Effector memory CD4-positive, alpha-beta T cell (primary cell): ENCODE measurements around the gene CPA5.

Experiments
- DNase-seq, 3 donors: peaks; one replicate each; pipeline ENCODE4 v3.0.0-alpha.2; 2020
- H3K27ac ChIP-seq: 2 replicates; pipeline ENCODE4 v1.7.0; 2013; ENCODE audit warnings: mild to moderate bottlenecking, low read length, moderate library complexity; ENCODE audit not compliant: insufficient read depth, poor library complexity, severe bottlenecking
- H3K27me3 ChIP-seq: replicated peaks from 2 replicates; pipeline ENCODE4 v1.7.0; 2013; ENCODE audit warnings: mild to moderate bottlenecking, low read length; ENCODE audit not compliant: insufficient read depth, control insufficient read depth, poor library complexity, severe bottlenecking
- H3K36me3 ChIP-seq: 2 replicates; pipeline ENCODE4 v1.7.0; 2013; ENCODE audit warnings: mild to moderate bottlenecking, low read length, moderate library complexity; ENCODE audit not compliant: control insufficient read depth, insufficient read depth
- H3K4me1 ChIP-seq: 2 replicates; pipeline ENCODE4 v1.7.0; 2013; ENCODE audit warnings: low read length, mild to moderate bottlenecking; ENCODE audit not compliant: control insufficient read depth, insufficient read depth, poor library complexity, severe bottlenecking
- H3K4me3 ChIP-seq: 2 replicates; pipeline ENCODE4 v1.7.0; 2013; ENCODE audit warnings: low read length, low read depth, mild to moderate bottlenecking; ENCODE audit not compliant: insufficient read depth, poor library complexity, severe bottlenecking
- H3K9me3 ChIP-seq: 2 replicates; pipeline ENCODE4 v1.7.0; 2013; ENCODE audit warnings: mild to moderate bottlenecking, low read length, moderate library complexity; ENCODE audit not compliant: control insufficient read depth

The CPA5 gene

DNA sequence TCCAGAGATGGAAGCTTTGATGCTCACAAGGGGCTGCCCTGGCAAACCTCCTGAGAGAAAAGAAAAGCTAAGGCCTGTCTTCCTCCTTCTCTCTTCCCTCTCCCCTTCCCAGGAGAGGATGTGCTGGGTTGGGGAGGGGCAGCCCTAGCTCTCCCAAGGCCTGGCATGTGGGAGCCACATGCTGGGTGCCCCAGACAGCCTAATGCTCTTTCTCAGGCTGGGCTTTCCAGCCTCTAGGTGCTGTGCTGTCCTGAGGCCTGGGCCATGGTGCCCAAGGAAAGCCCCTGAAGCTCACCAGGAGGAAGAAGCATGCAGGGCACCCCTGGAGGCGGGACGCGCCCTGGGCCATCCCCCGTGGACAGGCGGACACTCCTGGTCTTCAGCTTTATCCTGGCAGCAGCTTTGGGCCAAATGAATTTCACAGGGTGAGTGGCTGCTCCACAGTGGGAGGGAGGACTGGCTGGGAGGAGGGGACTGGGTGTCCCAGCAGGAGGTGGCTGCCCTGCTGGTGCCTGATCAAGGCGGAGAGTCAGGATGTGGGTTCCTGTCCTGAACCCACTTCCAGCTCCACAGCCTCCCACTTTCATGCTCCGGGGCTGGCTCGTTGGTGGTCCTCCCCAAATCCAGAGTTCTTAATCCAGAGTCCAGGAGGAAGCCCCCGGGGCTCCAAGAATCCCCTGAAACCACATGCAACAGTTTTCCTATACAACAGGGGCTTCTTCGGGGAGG lies 1.7 kb downstream of the CPA5 start:
- Histone ChIP-seq H3K27ac (no peak overlapping the region), H3K36me3 (no peaks in the 10 kb centered on the region), H3K4me1 (no peaks in the 10 kb centered on the region), H3K4me3 (no peak overlapping the region), H3K9me3 (no peaks in the 10 kb centered on the region), H3K27me3 (no peaks in the 10 kb centered on the region)
- no peak for DNase-seq

DNA sequence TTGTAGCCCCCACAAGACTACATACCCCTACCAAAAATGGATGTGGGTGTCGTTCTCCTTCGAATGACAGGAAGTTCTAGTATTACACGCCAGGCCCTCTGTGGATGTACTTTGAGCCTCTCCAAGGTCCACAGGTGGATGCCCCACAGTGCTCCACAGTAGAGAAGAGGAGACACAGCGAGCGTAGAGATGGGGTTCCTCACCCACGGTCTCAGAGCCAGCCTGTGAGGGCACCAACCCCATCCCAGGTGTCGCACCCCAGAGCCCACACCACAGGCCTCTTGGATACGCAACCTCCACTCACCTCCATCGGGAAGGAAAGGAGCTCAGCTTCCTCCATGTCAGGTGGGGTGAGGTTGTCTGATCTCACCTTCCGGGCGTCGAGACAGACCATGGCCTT lies 2.3 kb downstream of the CPA5 start:
- Histone ChIP-seq H3K27me3 (no peaks in the 10 kb centered on the region), H3K36me3 (no peaks in the 10 kb centered on the region), H3K9me3 (no peaks in the 10 kb centered on the region), H3K27ac (no peak overlapping the region), H3K4me1 (no peaks in the 10 kb centered on the region), H3K4me3 (no peak overlapping the region)
- DNase-seq = no peak

DNA sequence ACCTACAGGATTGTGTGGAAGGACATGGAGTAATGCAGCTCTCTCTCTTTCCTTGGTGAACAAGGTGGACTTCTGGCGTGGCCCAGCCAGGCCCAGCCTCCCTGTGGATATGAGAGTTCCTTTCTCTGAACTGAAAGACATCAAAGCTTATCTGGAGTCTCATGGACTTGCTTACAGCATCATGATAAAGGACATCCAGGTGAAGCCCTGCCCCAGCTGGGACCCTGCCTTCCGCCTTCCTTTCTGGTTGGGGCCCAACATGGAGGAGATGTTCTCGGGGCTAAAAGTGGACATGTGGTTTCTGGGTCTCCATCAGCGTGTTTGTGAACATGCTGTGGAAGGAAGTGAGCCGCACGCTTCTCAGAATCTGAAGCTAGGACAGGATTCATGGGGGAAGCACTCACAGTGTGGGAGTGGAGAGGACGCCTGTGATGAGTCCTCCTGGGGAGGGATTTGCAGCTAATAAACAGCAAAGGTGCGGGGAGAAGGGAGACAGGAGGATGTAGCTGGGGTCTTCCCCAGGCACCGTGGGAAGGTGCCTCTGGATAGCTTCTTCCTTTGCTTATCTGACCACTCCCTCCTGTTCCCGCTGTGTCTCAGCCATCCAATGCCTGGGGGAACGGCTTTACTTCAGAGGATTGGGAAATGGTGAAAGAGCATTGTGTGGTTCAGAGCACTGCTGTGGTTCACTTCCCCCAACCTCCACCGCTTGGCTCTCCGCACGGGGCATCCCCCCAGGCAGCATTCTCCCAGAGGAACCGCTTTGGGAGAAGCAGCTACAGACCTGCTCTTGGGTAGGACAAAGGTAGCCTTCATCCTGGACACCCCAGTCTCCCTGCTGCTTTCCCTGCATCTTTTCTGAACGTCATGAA lies 5.5 kb downstream of the CPA5 start:
- Histone ChIP-seq H3K36me3 (no peaks in the 10 kb centered on the region), H3K27ac (no peak overlapping the region), H3K4me1 (no peaks in the 10 kb centered on the region), H3K4me3 (no peak overlapping the region), H3K9me3 (no peaks in the 10 kb centered on the region), H3K27me3 (no peaks in the 10 kb centered on the region)
- DNase-seq = no peak

DNA sequence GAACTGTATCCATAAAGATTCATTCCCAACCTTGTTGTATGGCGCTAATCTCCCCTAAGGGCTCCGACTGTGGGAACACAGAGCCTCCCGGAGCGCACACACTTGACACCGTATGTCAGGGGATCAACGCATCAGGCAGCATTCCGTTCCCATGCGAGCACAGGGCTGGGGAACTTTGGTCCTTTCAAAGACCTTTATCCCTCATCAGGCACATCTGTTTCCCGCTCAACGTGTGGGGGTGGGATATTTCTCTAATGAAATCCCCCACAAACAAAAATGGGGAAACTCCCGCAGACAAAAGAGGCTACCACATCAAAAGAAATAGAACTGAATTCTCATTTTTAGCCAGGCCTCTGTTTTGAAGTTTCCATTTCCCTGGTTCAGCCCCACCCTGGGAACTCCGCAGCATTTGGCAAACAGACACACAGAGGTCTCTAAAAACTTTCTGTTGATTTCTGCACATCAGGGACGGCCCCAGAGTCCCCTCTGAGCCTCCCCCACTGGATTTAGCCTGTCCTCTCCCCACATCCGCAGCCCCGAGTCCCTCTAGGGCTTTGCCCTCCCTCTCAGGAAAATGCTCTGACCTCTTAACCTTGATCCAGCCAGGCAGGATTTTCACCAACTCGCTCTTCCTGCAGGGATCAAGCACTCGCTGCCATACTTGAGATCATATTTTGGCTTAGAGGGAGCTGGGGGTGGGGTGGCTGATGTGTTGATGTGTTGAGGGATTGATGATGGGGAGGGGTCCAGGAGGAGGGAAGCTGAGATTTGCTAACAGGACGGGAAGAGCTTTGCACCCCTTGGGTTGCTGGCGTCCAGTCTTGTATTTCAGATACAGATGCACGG lies 6.6 kb downstream of the CPA5 start:
- Histone ChIP-seq H3K4me1 (no peaks in the 10 kb centered on the region), H3K27me3 (no peaks in the 10 kb centered on the region), H3K27ac (no peak overlapping the region), H3K9me3 (no peaks in the 10 kb centered on the region), H3K36me3 (no peaks in the 10 kb centered on the region), H3K4me3 (no peak overlapping the region)
- no peak for DNase-seq

DNA sequence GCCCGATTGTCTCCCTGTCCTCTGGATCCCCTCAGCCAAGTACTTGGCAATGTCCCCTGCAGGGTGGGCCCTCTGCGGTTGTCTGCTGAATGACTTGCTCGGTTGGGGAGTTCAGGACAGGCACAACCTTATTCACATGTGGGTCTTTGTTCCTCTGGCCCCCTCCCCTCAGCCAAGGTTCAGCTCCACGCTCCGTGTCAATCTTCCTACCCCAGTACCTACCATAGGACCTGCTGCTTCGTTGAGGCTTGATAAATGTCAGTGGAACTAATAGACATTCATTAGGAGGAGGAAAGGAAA lies 7.1 kb downstream of the CPA5 start:
- Histone ChIP-seq H3K4me1 (no peaks in the 10 kb centered on the region), H3K36me3 (no peaks in the 10 kb centered on the region), H3K27me3 (no peaks in the 10 kb centered on the region), H3K9me3 (no peaks in the 10 kb centered on the region), H3K27ac (no peak overlapping the region), H3K4me3 (no peak overlapping the region)
- DNase-seq = no peak

DNA sequence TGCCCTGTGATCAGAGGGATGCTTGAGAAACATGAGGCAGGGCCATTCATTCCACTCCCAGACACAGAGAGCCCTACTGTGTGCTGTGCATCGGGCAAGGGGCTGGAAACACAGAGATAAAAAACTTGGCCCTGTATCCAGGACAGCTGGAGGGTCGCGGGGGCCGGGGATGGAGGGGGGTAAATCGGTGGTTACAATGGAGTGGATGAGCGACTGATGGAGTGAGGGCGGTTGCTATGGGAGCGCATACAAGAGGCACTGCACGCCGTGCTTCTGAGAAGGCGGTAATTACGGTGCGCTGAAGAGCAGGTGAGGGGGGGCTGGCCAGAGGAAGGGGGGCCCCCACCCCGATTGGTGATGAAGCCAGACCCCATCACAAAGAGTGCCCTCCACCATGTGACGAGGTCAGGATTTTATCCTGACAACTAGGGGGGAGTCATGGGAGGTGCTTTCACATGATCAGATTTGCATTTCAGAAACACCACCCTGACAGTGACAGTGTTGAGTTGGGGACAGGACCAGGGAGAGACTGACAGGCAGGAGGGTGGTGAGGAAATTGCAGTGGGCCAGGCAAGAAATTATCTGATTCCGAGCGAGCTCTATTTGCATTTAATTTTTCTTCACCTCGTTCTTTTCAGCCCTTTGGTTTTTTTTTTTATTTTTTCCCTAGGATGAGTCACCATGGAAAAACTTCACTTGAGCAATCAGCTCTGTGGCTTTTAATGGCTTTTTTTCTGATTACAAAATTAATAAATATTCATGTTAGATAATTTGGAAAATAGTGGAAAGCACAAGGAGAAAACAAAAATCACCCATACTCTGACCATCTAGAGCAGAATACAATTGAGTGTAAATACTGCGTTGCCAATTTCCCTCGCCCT lies 7.8 kb downstream of the CPA5 start:
- H3K9me3 ChIP-seq = no peaks in the 10 kb centered on the region
- H3K27me3 ChIP-seq = no peaks in the 10 kb centered on the region
- DNase-seq = no peak
- no peak overlapping the region for H3K27ac ChIP-seq
- no peaks in the 10 kb centered on the region for H3K36me3 ChIP-seq
- H3K4me3 ChIP-seq = no peak overlapping the region
- H3K4me1 ChIP-seq = no peaks in the 10 kb centered on the region

DNA sequence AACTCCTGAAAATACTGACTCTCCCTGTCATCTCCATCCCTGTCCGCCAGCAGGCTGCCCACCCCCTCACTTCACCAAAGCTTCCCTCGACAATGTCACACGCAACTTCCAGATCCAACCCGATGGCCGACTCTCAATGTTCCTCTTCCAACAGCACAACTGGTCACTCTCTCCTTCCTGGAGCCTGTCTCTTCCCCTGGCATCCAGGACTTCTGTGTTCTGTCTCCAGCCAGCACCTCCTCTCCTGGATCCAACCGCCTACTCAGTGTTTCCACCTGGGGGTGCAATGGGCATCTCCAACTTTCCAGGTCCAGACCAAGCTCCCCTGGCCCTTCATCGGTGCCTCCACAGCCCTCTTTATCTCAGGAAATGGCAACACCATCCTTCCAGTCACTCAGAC lies 8.6 kb downstream of the CPA5 start:
- no peaks in the 10 kb centered on the region for H3K4me1 ChIP-seq
- H3K27me3 ChIP-seq = no peaks in the 10 kb centered on the region
- DNase-seq = no peak
- no peak overlapping the region for H3K4me3 ChIP-seq
- H3K9me3 ChIP-seq = no peaks in the 10 kb centered on the region
- H3K36me3 ChIP-seq = no peaks in the 10 kb centered on the region
- no peak overlapping the region for H3K27ac ChIP-seq

DNA sequence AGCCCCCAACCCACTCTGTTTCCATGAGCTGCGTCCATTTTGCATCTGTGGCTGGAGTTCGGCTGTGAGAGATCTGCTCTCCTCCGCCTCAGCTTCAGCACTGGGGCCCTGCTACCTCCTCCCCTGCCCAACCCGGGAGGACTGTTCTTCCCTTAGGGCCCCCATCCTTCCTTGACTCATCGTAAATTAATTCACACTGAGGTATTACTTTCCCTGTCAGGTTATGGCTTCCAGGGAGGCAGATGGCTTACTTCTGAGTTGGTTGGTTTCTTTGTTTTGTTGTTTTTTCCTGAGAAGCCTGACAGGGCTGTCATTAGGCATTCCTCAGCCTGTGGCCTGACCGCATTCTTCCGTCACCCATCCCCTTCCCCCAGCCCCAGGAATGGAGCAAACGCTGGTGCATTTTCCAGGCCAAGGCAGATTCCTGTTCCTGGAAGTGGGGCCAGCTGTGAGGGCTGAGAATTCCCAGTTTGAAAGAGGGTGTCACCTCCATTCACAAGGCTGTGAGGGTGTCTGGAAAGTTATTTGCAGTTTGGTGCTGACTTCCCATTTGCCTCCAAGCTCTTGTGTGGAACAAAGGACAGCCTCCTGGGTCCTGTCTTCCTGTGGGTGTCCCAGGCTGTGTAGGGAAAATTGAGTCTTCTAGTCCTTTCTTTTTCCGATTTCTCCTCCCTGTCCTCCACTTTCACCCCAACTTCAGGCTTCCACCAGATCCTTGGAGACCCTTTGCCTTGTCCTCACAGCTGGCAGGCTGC lies 11.7 kb downstream of the CPA5 start:
- H3K4me1 ChIP-seq = no peaks in the 10 kb centered on the region
- no peaks in the 10 kb centered on the region for H3K27me3 ChIP-seq
- no peak overlapping the region for H3K4me3 ChIP-seq
- H3K9me3 ChIP-seq = no peaks in the 10 kb centered on the region
- no peaks in the 10 kb centered on the region for H3K36me3 ChIP-seq
- H3K27ac ChIP-seq = no peak overlapping the region
- DNase-seq = no peak
